ENCODE results near the gene WDFY2.

The WDFY2 gene

DNA sequence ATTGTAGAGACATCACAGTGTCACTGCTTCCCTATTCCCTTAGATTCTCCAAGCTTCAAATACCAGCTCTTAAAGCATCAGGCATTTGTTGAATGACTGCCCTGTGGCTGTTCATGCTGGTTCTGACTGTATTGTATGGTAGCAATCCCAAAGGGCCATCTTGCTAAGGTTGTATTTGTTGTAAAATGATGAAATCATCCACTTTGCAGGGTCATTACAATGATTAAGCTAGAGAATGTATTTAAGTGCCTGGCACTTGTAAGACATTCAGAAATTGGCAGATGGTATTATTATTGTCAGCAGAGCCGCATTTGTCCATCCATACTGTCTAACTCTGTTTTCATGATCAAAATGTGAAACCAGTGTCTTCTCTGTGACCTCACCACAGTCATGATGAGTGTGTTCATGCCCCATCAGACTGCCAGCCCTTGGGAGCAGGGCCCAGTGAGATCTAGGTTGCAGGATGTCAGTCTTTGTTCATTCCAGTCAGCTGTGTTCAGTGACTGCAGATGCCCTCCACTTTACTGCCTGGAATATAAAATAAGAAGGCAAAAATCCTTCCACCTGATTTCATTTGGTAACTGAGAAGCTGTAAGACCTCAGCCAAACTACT, 133.6 kb downstream of the WDFY2 start:
- no peak for DNase-seq

DNA sequence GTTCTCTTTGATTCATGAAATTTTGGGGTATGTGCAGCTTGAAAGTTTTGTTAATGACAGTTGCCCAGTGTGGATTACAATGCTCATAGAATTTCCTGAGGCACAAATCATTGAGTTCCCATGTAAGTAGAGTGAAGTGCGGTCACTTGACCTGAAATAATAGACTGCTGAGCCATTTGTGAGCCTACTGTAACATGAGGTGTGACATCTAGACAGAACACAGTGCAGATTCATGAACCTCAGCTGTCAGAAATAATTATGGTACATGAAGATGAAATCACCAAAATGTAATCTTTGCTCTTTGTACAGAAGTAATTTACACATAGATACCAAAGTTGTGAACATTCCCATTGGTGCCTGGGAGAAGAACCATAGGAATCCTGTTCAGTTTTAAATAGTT, 135.1 kb downstream of the WDFY2 start:
- DNase-seq = no peak

- peak; percentile 45 for DNase-seq
Observed at GRCh38 chr13:51721496-51721895, 137.2 kb downstream of the WDFY2 start.

- DNase-seq = peak; percentile 21
Observed at GRCh38 chr13:51723529-51723928, 139.3 kb downstream of the WDFY2 start.

DNA sequence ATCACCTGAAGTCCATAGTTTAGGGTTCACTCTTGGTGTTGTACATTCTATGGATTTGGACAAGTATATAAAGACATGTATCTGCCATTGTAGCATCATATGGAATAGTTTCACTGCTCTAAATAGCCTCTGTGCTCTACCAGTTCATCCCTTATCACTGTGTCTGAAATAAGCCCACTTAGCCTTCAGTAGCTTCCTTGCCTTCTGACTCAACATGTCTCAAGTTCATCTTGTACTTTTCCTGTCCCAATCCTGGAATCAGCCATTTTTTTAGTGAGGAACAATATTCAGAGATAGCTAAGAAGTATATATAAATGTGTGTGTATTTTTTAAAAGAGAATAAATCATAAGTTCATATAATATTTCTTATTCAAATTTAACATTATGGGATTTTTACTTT, 140.5 kb downstream of the WDFY2 start:
- no peak for DNase-seq

- no peak for DNase-seq
Observed at GRCh38 chr13:51726446-51727193, 142.4 kb downstream of the WDFY2 start.

GRCh38 chr13:51727634-51728274, 143.5 kb downstream of the WDFY2 start:
- peak; percentile 53 for DNase-seq

GRCh38 chr13:51728275-51728673, 144.0 kb downstream of the WDFY2 start:
- DNase-seq = no peak

GRCh38 chr13:51728972-51729371, 144.7 kb downstream of the WDFY2 start:
- no peak for DNase-seq

GRCh38 chr13:51729866-51730553, 145.7 kb downstream of the WDFY2 start:
- no peak for DNase-seq

DNA sequence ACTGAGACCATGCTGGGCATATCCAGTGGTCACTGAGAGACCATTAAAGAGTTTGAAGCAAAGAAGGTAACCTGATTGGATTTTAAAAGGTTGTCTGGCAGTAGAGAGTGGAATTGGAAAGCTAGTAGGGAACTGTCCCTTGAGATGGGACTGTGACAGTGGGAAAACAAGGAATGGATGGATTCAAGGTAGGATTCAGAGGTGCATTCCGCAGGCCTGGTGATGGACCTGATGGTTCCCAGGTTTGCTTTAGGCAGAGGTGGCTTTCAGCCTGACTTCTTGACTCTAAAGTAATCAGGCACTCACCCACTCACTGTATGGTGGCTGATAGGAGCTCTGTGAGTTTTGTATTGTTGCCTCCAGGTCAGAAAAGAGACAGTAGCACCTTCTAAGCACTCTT, 146.7 kb downstream of the WDFY2 start:
- DNase-seq = no peak

DNA sequence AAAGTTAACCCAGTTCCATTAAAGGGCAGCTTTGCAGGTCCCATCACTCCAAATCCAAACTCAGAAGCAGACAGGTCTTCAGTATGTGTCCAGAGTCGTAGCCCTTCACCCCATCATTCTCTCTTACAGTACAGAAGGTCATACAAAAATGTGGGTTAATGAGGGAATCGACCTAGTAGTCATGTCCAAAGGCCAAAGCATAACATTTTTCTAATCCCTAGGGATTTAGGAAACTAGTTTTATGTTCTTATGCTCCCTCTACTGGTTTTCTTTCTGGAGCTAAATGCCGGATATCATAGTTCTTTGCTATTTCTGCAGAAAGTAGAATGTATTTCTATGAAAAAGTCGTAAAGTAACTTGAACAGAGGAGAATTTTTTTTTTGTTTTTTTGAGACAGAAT, 147.5 kb downstream of the WDFY2 start:
- DNase-seq = peak; percentile 77

DNA sequence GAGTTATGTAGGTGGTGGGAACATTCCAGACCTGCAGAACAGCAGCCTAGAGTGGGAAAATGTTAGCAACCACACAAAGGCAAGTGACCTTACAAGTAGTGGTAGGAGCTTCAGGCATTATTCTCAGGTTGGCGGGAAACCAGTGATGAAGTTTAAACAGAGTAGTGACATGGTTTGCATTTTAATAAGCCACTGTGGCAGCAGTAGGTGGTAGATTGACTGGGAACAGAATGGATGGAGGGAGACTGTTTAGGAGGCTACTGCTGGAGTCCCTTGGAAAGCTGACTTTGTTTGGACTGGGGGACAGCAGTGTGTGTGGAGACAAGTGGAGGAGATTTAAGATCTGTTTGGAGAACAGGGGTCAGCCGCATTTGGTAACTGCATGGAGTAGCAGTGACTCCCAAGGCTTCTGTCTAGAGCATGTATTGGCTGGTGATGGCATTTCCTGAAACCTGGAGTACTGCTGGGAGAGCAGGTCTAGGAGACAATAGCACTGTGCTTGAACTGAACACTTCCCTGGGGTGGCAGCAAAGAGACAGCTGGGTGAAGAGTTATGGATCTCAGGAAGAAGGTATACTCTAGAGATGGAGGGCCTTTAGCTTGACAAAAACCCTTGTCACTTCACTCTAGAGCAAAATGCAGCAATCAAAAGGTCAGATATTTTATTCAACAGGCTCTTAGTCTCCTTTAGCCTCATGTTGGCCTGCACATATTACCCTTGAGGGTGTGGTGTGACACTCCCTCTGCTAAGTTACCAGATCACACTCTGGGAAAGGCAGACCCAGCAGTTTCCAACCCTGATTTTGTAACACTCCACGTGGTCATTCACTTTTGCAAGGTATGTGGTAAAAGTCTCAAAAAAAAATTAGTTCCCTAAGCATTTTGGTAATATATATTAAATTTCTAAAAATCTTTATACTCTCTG, 149.4 kb downstream of the WDFY2 start:
- no peak for DNase-seq

GRCh38 chr13:51734786-51735185, 150.5 kb downstream of the WDFY2 start:
- no peak for DNase-seq

GRCh38 chr13:51737609-51738008, 153.3 kb downstream of the WDFY2 start:
- no peak for DNase-seq

- no peak for DNase-seq
Observed at GRCh38 chr13:51738226-51738905, 154.1 kb downstream of the WDFY2 start.

DNA sequence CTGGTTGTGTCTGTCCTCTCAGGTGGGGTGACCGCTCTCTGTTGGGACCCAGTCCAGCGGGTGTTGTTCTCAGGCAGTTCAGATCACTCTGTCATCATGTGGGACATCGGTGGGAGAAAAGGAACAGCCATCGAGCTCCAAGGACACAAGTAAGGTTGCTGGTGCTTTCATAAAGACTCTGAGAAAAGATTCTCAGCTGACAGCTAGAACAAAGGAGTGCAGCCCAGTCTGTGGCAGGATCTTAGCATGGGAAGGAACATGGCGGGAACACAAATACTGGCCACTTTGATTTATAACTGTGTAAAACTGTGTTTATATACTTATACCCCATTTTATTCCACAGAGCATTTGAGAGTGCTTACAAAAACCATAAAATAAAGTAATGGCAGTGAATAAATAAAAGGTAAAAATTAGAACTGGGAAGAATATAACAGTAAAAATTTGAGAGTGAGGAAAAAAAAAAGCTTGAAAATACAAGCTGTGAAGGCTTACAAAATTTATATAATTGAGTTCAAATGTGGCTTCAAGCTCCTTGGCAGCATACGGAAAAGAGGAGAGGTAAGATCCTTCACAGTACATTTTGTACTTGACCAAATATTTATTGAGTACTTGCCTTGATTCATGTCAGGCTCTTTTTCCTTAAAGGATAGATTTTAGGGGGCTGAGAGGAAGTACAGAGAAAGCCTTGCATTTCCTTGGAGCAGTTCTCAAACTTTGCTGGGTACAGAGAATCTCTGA, 154.9 kb downstream of the WDFY2 start:
- no peak for DNase-seq

DNA sequence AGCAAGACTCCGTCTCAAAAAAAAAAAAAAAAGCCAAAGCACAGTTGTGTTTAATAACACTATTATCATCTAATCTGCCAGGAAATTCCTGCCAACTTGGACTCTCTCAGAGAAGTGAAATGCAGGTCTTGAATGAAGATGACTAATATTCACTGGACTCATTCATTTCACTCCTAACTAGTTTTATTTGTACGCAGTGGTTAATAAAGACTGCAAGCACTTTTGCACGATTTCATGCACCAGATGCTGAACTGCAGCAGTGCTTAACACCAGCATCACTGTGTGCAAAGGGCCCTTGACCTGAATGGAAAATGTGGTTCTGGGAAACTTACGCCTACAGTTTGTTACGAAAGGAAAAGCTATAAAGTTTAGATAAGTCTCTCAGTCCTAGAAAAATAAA, 156.4 kb downstream of the WDFY2 start:
- no peak for DNase-seq

DNA sequence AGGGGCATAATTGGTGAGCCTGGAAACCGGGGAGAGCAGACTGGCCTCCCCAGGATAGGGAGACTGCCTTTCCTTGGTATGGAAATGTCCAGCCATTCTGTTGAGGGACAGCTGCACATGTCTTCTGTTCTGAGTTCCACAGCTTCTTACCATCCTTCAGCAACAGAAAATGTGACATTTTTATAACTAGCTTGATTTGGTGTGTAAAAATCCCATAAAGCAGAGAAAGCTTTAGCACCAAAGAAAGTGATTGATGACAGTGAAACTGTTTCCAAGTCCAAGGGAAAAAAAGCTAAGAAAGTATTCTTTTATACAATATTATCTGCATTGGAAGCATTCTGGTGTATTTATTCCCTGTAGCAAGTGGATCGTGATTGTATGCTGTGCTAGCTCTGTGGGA, 157.8 kb downstream of the WDFY2 start:
- no peak for DNase-seq

GRCh38 chr13:51742611-51743010, 158.3 kb downstream of the WDFY2 start:
- DNase-seq = no peak

- no peak for DNase-seq
Observed at GRCh38 chr13:51745243-51745642, 161.0 kb downstream of the WDFY2 start.
